Measurements from ENCODE around the gene SPRR1A.

Gene SPRR1A

GRCh38 chr1:152983743-152984142 is at the start of gene SPRR1A:
Gene SPRR1A, plus strand, starts transcription at chr1:152984081. Its CDS starts 1,150 bp downstream, at chr1:152985231.
- DNase-seq (ENCODE audit: low read depth in 1 of 2, low spot score in 1 of 2): no peak

- DNase-seq (ENCODE audit: low read depth in 1 of 2, low spot score in 1 of 2): no peak
Observed at GRCh38 chr1:152940614-152941013, 43.3 kb upstream of the SPRR1A start.

- DNase-seq (ENCODE audit: low read depth in 1 of 2, low spot score in 1 of 2): no peak
Observed at GRCh38 chr1:152941037-152941711, 42.7 kb upstream of the SPRR1A start.

- DNase-seq (ENCODE audit: low read depth in 1 of 2, low spot score in 1 of 2): no peak
Observed at GRCh38 chr1:152942161-152942560, 41.7 kb upstream of the SPRR1A start.

GRCh38 chr1:152946248-152946647 is 37.6 kb upstream of the SPRR1A start:
- DNase-seq (ENCODE audit: low read depth in 1 of 2, low spot score in 1 of 2): no peak

- DNase-seq (ENCODE audit: low read depth in 1 of 2, low spot score in 1 of 2): no peak
Observed at GRCh38 chr1:152946651-152947256, 37.1 kb upstream of the SPRR1A start, which contains the start of gene SPRR5. Gene SPRR5, plus strand, starts transcription at chr1:152947206. Its CDS starts 1,349 bp downstream, at chr1:152948555.

- no peak for DNase-seq (ENCODE audit: low read depth in 1 of 2, low spot score in 1 of 2)
Observed at GRCh38 chr1:152951711-152952110, 32.2 kb upstream of the SPRR1A start.

GRCh38 chr1:152953761-152954160 is 30.1 kb upstream of the SPRR1A start:
- DNase-seq (ENCODE audit: low read depth in 1 of 2, low spot score in 1 of 2): no peak

GRCh38 chr1:152954436-152954835 is 29.4 kb upstream of the SPRR1A start:
- DNase-seq (ENCODE audit: low read depth in 1 of 2, low spot score in 1 of 2): no peak

GRCh38 chr1:152957561-152957960 is 26.3 kb upstream of the SPRR1A start:
- DNase-seq (ENCODE audit: low read depth in 1 of 2, low spot score in 1 of 2): no peak

GRCh38 chr1:152959273-152959672 is 24.6 kb upstream of the SPRR1A start:
- DNase-seq (ENCODE audit: low read depth in 1 of 2, low spot score in 1 of 2): no peak

- DNase-seq (ENCODE audit: low read depth in 1 of 2, low spot score in 1 of 2): no peak
Observed at GRCh38 chr1:152959801-152960451, 24.0 kb upstream of the SPRR1A start.

- DNase-seq (ENCODE audit: low read depth in 1 of 2, low spot score in 1 of 2): no peak
Observed at GRCh38 chr1:152960452-152961044, 23.3 kb upstream of the SPRR1A start.

- DNase-seq (ENCODE audit: low read depth in 1 of 2, low spot score in 1 of 2): no peak
Observed at GRCh38 chr1:152961226-152961891, 22.5 kb upstream of the SPRR1A start.

GRCh38 chr1:152962876-152963415 is 20.9 kb upstream of the SPRR1A start:
- DNase-seq (ENCODE audit: low read depth in 1 of 2, low spot score in 1 of 2): no peak

GRCh38 chr1:152964536-152964935 is 19.3 kb upstream of the SPRR1A start:
- no peak for DNase-seq (ENCODE audit: low read depth in 1 of 2, low spot score in 1 of 2)

GRCh38 chr1:152965853-152966252 is 18.0 kb upstream of the SPRR1A start:
- DNase-seq (ENCODE audit: low read depth in 1 of 2, low spot score in 1 of 2): no peak

GRCh38 chr1:152967201-152967600 is 16.7 kb upstream of the SPRR1A start:
- DNase-seq (ENCODE audit: low read depth in 1 of 2, low spot score in 1 of 2): no peak

- no peak for DNase-seq (ENCODE audit: low read depth in 1 of 2, low spot score in 1 of 2)
Observed at GRCh38 chr1:152968248-152968647, 15.6 kb upstream of the SPRR1A start.

- no peak for DNase-seq (ENCODE audit: low read depth in 1 of 2, low spot score in 1 of 2)
Observed at GRCh38 chr1:152969036-152969435, 14.8 kb upstream of the SPRR1A start.

GRCh38 chr1:152970495-152970894 is 13.4 kb upstream of the SPRR1A start, which contains the start of gene SPRR4:
Gene SPRR4, plus strand, starts transcription at chr1:152970648. Its CDS starts 1,243 bp downstream, at chr1:152971891.
- no peak for DNase-seq (ENCODE audit: low read depth in 1 of 2, low spot score in 1 of 2)

All from activated T-helper 1 cell treated with anti-CD3 and anti-CD28 coated beads, Interleukin-2, amount 50 U/mL, for 16 hours (primary cell).